Subcutaneous abdominal adipose tissue (tissue), 5 donors: ENCODE measurements around the gene LRPAP1.
"Not testable (repeated sequence)": the region's sequence is repeated elsewhere in the genome, so short reads cannot be mapped to it uniquely, and the experiment has no call there.

Source experiments
- H3K27ac ChIP-seq: one replicate; pipeline ENCODE4 v1.7.0; 2013; ENCODE audit warnings: low read depth, mild to moderate bottlenecking, inconsistent platforms, low read length, moderate library complexity
- H3K27me3 ChIP-seq, 5 donors: one replicate each; pipeline ENCODE4 v1.7.0; 2013; ENCODE audit warnings: low read length in 5 of 5, inconsistent platforms in 1 of 5; ENCODE audit not compliant: control insufficient read depth in 5 of 5, insufficient read depth in 4 of 5
- H3K36me3 ChIP-seq, 5 donors: one replicate each; pipeline ENCODE4 v1.7.0; 2013; ENCODE audit warnings: low read length in 5 of 5; ENCODE audit not compliant: control insufficient read depth in 5 of 5, insufficient read depth in 5 of 5
- H3K4me1 ChIP-seq, 5 donors: one replicate each; pipeline ENCODE4 v1.7.0; 2013; ENCODE audit warnings: low read length in 5 of 5, mild to moderate bottlenecking in 3 of 5, moderate library complexity in 1 of 5; ENCODE audit not compliant: control insufficient read depth in 5 of 5, insufficient read depth in 5 of 5
- H3K4me3 ChIP-seq, 5 donors: one replicate each; pipeline ENCODE4 v1.7.0; 2013; ENCODE audit warnings: low read length in 5 of 5, low read depth in 1 of 5
- H3K9ac ChIP-seq, 5 donors: one replicate each; pipeline ENCODE4 v1.7.0; 2013; ENCODE audit warnings: low read length in 5 of 5, mild to moderate bottlenecking in 4 of 5, moderate library complexity in 3 of 5
- H3K9me3 ChIP-seq, 5 donors: one replicate each; pipeline ENCODE4 v1.7.0; 2013; ENCODE audit warnings: low read length in 5 of 5; ENCODE audit not compliant: control insufficient read depth in 5 of 5
- donor health status: healthy.
- donor health status: healthy.
- donor health status: healthy.
- donor health status: healthy.
- donor health status: healthy.

The LRPAP1 gene

DNA sequence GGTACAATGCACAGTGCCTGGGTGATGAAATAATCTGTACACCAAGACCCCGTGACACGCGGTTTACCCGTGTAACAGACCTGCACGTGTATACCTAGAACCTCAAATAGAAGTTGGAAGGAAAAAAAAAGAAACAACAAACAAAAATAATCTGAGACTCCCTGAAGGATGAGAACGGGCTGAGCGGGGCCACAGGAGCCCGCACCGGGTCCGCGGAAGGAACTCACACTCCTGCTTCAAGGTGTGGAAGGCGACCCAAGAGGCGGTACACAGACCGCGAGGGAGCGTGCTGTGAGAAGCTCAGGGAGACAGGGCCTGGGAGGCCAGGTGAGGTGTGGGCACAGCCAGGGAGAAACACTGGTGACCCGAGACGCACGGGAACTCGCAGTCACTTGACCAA, 42.1 kb upstream of the LRPAP1 start:
- not testable (repeated sequence) for H3K9me3 ChIP-seq, H3K36me3 ChIP-seq, H3K27ac ChIP-seq, H3K4me1 ChIP-seq, H3K4me3 ChIP-seq, H3K9ac ChIP-seq
- peaks cover 0 to 15% (median 0%) of the 10 kb centered on the region in 5 donors for H3K27me3 ChIP-seq

DNA sequence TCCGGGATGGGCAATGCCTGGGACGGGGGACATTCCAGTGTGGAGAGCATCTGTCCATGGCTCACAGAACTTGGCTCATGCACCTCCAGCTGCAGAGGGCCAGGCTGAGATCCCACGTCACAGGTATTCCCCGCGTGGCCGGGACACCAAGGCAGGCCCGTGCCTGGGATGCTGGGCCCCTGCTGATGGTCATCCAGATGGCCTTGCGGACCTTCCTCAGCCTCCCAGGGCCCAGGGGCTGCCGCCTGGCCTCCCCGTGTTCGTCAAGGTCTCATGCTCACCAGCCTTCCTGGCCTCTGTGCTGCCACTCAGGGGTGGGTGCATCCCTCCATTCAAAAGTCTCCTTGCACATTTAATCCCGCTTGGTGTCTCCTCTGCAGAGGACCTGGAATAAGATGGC, 40.9 kb upstream of the LRPAP1 start:
- H3K4me3 ChIP-seq = no peak overlapping the region
- H3K9ac ChIP-seq = no peak overlapping the region
- no peak overlapping the region for H3K27ac ChIP-seq
- no peaks in the 10 kb centered on the region for H3K9me3 ChIP-seq
- H3K4me1 ChIP-seq = no peaks in the 10 kb centered on the region
- H3K36me3 ChIP-seq = no peaks in the 10 kb centered on the region
- H3K27me3 ChIP-seq = peaks cover 0 to 12% (median 0%) of the 10 kb centered on the region in 5 donors

DNA sequence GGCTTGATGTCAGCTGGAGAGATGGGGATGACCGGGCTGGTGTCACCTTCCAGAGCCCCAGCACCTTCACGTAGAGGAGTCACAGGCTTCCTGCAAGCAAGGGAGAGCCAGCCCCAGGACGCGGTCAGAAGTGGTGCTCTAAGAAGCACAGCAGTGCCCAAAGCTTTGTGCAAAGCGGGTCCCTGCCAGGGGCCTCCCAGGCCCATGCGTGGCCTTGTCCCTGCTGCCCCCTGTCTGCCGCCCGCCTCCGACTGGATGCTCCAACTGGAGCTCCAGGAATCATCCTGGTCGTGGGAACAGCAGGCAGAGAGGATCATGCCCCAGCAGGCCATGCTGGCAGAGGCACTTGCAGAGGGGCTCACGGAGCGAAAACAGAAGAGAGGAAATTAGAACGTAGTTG, 40.1 kb upstream of the LRPAP1 start:
- no peak overlapping the region for H3K4me3 ChIP-seq
- H3K9me3 ChIP-seq = no peaks in the 10 kb centered on the region
- no peaks in the 10 kb centered on the region for H3K4me1 ChIP-seq
- no peak overlapping the region for H3K9ac ChIP-seq
- no peaks in the 10 kb centered on the region for H3K36me3 ChIP-seq
- peaks cover 0 to 12% (median 0%) of the 10 kb centered on the region in 5 donors for H3K27me3 ChIP-seq
- no peak overlapping the region for H3K27ac ChIP-seq

DNA sequence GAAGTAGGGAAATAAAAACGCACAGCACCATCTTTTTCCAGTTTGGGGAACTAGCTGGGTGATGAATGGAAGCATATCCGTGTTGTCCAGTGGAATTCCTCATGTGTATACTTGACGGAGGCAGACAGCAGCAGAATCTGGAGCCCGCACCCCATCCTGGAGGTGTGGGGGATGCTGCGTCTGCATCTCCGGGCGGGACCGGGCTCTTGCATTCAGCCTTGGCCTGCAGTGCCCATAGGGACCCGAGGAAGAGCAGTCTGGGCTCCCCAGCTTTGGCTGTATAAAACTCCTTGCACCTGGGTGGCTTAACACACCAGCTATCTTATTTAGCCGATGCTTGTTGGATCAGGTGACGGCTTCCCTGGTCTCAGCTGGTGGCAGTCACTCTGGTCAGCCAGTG, 39.7 kb upstream of the LRPAP1 start:
- Histone ChIP-seq H3K4me3 (no peak overlapping the region), H3K36me3 (no peaks in the 10 kb centered on the region), H3K9ac (no peak overlapping the region), H3K4me1 (no peaks in the 10 kb centered on the region), H3K27me3 (peaks cover 0 to 12% (median 0%) of the 10 kb centered on the region in 5 donors), H3K9me3 (no peaks in the 10 kb centered on the region), H3K27ac (no peak overlapping the region)

DNA sequence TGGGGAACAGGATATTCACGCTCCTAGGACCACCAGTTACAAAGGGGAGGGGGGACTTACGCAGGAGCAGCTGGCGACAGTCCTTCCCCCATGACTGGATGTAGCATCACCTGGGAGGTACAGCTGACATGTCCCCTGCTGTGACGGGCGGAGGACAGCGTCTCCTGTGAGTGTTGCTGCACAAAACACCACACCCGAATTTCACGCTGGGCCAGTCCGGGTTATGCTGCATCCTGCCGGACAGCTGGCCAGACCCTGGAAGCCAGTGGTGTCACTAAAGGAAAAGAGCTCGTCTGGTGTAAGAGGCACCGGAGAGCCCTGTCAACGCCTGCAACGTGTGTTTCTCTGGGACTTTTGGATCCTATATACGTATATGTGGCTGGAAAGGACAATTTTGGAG, 38.7 kb upstream of the LRPAP1 start:
- H3K9ac ChIP-seq = not testable (repeated sequence)

DNA sequence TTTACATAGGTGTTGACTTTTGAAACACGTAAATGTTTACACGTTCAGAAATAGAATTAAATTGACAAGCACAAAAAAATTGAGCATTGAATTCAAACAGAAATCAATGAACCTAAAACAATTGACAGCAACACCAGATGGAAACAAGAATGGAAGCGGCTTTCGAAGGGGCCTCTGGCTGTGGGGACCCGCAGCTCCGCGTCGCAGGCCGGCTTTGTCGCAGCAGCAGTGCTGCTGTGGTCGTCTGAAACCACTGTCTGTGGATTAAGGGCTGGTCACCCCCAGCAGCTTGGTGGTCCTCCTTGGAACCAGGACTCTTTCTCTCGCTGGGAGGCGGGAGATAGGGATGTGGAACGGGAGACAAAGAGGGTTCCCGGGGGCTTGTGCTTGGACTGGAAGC, 37.4 kb upstream of the LRPAP1 start:
- not testable (repeated sequence) for H3K9ac ChIP-seq, H3K27ac ChIP-seq, H3K36me3 ChIP-seq, H3K9me3 ChIP-seq, H3K4me3 ChIP-seq, H3K27me3 ChIP-seq, H3K4me1 ChIP-seq

More for the DNA sequence above, 38.7 kb upstream of the LRPAP1 start:
- not testable (repeated sequence) for H3K36me3 ChIP-seq, H3K9me3 ChIP-seq, H3K4me1 ChIP-seq, H3K4me3 ChIP-seq, H3K27me3 ChIP-seq, H3K27ac ChIP-seq

DNA sequence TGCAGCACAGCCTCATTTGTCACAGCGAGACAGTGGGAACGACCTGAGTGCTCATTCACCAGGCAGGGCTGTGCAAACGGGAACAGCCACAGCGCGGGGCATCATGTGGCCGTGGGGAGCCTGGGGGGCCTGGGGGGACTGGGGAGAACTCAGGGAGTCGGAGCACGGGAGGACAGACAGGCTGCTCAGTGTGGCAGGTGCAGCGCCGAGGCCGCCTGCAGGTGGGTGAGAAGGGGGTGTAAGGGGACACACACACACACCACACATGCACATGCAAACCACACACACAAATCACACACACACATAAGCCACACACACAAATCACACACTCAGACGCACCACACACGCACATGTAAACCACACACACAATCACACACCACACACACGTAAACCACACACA, 34.5 kb upstream of the LRPAP1 start:
- not testable (repeated sequence) for H3K27me3 ChIP-seq, H3K9ac ChIP-seq, H3K9me3 ChIP-seq, H3K4me1 ChIP-seq, H3K27ac ChIP-seq, H3K36me3 ChIP-seq, H3K4me3 ChIP-seq

DNA sequence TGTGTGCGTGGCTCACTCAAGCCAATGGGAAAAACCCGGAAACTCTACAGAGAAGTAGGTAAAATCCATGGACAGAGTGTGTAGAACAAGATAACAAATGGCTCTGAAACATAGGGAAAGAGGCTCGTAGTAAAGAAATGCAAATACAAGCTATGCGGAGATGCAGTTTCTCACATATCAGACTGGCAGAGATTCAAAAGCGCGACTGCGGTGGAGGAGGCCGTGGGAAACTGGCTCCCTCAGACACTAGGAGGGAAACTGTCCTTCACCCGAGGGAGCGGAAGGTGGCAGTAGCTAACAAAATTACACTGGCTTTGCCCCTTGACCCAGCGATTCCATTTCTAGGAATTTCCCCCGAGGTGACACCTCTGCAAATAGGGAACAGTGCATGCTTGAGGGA, 34.1 kb upstream of the LRPAP1 start:
- H3K27ac ChIP-seq, H3K36me3 ChIP-seq, H3K4me3 ChIP-seq, H3K4me1 ChIP-seq, H3K9me3 ChIP-seq, H3K9ac ChIP-seq, H3K27me3 ChIP-seq: not testable (repeated sequence)

DNA sequence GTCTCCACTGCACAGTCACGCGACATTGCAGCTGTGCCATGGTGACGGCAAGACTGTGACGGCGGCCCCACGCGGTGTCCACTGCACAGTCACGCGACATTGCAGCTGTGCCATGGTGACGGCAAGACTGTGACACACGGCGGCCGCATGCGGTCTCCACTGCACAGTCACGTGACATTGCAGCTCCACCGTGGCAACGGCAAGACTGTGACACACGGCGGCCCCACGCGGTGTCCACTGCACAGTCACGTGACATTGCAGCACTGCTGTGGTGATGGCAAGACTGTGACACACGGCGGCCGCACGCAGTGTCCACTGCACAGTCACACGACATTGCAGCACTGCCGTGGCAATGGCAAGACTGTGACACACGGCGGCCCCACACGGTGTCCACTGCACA, 32.7 kb upstream of the LRPAP1 start:
- H3K9me3 ChIP-seq, H3K36me3 ChIP-seq, H3K9ac ChIP-seq, H3K4me3 ChIP-seq, H3K4me1 ChIP-seq, H3K27ac ChIP-seq, H3K27me3 ChIP-seq: not testable (repeated sequence)

DNA sequence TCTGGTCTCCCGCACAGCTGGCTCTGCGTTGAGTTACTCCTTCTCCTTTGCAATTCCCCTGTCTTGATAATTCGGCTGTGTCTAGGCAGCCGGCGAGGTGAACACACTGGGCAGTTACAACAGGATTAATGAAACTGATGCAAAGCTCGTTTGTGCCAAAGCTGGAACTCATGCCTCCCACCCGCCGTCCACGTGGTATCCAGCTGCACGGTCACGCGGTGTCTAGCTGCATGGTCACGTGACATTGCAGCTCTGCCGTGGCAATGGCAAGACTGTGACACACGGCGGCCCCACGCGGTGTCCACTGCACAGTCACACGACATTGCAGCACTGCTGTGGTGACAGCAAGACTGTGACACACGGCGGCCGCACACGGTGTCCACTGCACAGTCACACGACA, 31.2 kb upstream of the LRPAP1 start:
- H3K27ac ChIP-seq = no peak overlapping the region
- no peaks in the 10 kb centered on the region for H3K9me3 ChIP-seq
- H3K4me1 ChIP-seq = no peaks in the 10 kb centered on the region
- H3K36me3 ChIP-seq = no peaks in the 10 kb centered on the region
- no peak overlapping the region for H3K9ac ChIP-seq
- no peak overlapping the region for H3K4me3 ChIP-seq
- no peaks in the 10 kb centered on the region for H3K27me3 ChIP-seq

DNA sequence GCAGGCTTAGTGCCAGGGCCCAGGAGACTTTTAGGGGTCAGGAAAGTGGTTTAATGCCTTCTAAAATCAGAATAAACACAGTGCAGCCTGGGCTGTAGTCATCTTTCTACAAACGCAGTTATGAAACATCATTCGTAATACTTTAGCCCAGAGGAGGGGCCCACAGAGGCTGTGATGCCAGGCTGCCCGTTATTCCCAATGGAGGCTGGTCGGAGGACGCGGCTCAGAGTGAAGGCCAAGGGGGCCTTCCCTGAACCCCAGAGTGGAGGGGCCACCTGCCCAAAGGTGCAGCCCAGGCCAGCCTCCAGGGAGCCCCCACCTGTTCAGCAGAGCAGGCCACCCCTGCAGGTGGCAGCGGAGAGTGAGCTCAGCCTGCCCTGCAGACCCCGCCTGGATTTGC, 29.9 kb upstream of the LRPAP1 start:
- H3K4me1 ChIP-seq, H3K27ac ChIP-seq: not testable (repeated sequence)

More for the DNA sequence above, 29.9 kb upstream of the LRPAP1 start:
- not testable (repeated sequence) for H3K4me3 ChIP-seq, H3K36me3 ChIP-seq, H3K9ac ChIP-seq, H3K27me3 ChIP-seq, H3K9me3 ChIP-seq
